ENCODE results near the gene MED13. TPM values are rescaled to one million over a fixed set of nuclear protein-coding genes. Genes with fewer than 3 reads are reported as not detected.

MED13 gene
- polyA plus RNA-seq, 2 of the 4 experiments (the other 2 are of a cell fraction): 14.1 to 64.1 TPM

DNA sequence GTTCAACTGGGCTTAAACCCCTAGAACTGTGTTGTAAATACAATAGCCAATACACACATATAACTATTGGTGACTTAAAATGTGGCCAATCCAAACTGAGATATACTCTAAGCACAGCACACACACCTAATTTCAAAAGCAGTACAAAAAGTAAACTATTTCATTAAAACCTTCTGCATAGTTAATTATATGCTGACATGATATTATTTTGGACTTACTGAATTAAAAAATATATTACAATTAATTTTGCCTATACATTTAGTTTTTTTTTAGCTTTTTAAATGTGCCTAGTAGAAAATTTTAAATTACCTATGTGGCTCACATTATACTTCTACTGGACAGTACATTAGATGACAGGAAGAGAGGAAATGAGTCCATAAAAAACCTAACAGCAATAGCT is 21.5 kb downstream of the MED13 start:
- Histone ChIP-seq H3K4me1 (no peaks in the 10 kb centered on the region), H3K4me2 (no peak overlapping the region), H3K4me3 (no peak overlapping the region), H3K27ac (no peak overlapping the region), H3K9me3 (no peaks in the 10 kb centered on the region)
- no peak for DNase-seq (ENCODE audit: low read depth in 1 of 2, low spot score in 1 of 2)
- ChIA-PET CTCF (interaction anchor here (0.6 to 1.3 kb wide), 3 partner anchors 17 to 66 kb away, joined by 3 to 7 read pairs (median 3); no protein-coding TSS in a partner anchor), POLR2A (interaction anchor here (0.6 kb wide), 1 partner anchor 1720 kb away, joined by 3 read pairs; no protein-coding TSS in a partner anchor)
- TF ChIP-seq POLR2A (IDR thresholded peaks at IDR 0.05; ENCODE audit: low read length) (no peak), MAFK (IDR thresholded peaks at IDR 0.05; ENCODE audit: partially characterized antibody) (peak; percentile 87)
- no peak for FAIRE-seq
- ATAC-seq: no peak

DNA sequence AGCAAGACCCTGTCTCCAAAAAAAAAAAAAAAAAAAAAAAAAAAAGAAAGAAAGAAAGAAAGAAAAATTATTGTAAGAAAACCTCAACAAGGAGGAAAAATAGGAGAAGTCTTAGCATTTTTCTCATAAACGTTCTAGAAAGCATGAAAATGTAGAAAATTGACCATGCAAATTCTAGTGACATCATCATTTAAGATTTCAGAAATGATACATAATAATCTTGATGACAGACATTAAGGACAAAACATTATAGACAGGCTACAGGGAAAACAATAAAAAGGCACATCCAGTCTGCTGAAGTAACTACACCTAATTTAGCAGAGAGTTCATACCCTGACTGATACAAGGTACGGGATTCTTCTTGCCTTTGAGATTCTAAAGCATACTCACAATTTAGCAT is 21.9 kb downstream of the MED13 start:
- ATAC-seq: no peak
- no peak overlapping the region for H3K4me3 ChIP-seq
- ChIA-PET CTCF (interaction anchor here (0.6 to 1.3 kb wide), 3 partner anchors 18 to 66 kb away, joined by 3 to 7 read pairs (median 3); no protein-coding TSS in a partner anchor), POLR2A (no interaction called here)
- TF ChIP-seq, protein P1, sequence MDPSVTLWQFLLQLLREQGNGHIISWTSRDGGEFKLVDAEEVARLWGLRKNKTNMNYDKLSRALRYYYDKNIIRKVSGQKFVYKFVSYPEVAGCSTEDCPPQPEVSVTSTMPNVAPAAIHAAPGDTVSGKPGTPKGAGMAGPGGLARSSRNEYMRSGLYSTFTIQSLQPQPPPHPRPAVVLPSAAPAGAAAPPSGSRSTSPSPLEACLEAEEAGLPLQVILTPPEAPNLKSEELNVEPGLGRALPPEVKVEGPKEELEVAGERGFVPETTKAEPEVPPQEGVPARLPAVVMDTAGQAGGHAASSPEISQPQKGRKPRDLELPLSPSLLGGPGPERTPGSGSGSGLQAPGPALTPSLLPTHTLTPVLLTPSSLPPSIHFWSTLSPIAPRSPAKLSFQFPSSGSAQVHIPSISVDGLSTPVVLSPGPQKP (IDR thresholded peaks at IDR 0.05; ENCODE audit: low read depth, low read length): no peak
- TF ChIP-seq ZFP36 (IDR thresholded peaks at IDR 0.05; ENCODE audit: borderline replicate concordance, partially characterized antibody) (no peak), HEYL (CRISPR knock-in tag; IDR thresholded peaks at IDR 0.05) (no peak), CEBPB (IDR thresholded peaks at IDR 0.05) (no peak), GATA3 (IDR thresholded peaks at IDR 0.05; ENCODE audit: borderline replicate concordance) (no peak)
- H3K4me1 ChIP-seq: no peaks in the 10 kb centered on the region; the same call in 2 of the 3 replicates
- H3K27ac ChIP-seq: no peak overlapping the region
- no peak for FAIRE-seq
- H3K9me3 ChIP-seq: no peaks in the 10 kb centered on the region
- DNase-seq (ENCODE audit: low read depth in 1 of 2, low spot score in 1 of 2): no peak
- H3K4me2 ChIP-seq: no peak overlapping the region
- 92% methylated on average over 2 of the region's 2 CpGs for WGBS (ENCODE audit: missing lambda C conversion rate)

DNA sequence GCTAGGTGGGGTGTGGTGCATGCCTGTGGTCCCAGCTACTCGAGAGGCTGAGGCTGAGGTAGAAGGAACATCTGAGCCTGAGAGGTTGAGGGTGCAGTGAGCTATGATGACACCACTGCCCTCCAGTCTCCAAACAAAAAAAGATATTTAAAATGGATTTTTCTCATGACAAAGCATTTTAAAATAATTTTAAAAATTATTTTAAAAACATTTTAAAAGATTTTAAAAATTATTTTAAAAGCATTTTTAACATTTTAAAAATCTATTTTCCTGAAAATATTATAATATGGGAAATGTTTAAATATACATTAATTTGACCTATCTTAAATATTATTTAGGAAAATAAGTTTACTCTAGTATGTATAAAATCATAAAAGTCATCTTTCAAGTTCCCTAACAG is 26.8 kb downstream of the MED13 start:
- Histone ChIP-seq H3K4me1 (no peaks in the 10 kb centered on the region; the same call in 2 of the 3 replicates), H3K4me2 (no peak overlapping the region), H3K27ac (peak overlapping the region in 1 of 2 experiments; percentile 33; a peak in 1 of 6 replicates), H3K4me3 (no peak overlapping the region), H3K9me3 (no peaks in the 10 kb centered on the region)
- no peak for DNase-seq (ENCODE audit: low read depth in 1 of 2, low spot score in 1 of 2)
- WGBS (ENCODE audit: missing lambda C conversion rate): 51% methylated on average over 1 of the region's 1 CpG
- CTCF ChIA-PET: interaction anchor here (0.8 to 2.7 kb wide), 5 partner anchors 10 to 626 kb away, joined by 3 to 15 read pairs (median 5); no protein-coding TSS in a partner anchor
- no peak for FAIRE-seq
- POLR2A ChIA-PET: no interaction called here
- TF ChIP-seq, protein P2, sequence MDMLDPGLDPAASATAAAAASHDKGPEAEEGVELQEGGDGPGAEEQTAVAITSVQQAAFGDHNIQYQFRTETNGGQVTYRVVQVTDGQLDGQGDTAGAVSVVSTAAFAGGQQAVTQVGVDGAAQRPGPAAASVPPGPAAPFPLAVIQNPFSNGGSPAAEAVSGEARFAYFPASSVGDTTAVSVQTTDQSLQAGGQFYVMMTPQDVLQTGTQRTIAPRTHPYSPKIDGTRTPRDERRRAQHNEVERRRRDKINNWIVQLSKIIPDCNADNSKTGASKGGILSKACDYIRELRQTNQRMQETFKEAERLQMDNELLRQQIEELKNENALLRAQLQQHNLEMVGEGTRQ (IDR thresholded peaks at IDR 0.05): no peak
- TF ChIP-seq ZFP36 (IDR thresholded peaks at IDR 0.05; ENCODE audit: borderline replicate concordance, partially characterized antibody): no peak
- TF ChIP-seq, protein P3, sequence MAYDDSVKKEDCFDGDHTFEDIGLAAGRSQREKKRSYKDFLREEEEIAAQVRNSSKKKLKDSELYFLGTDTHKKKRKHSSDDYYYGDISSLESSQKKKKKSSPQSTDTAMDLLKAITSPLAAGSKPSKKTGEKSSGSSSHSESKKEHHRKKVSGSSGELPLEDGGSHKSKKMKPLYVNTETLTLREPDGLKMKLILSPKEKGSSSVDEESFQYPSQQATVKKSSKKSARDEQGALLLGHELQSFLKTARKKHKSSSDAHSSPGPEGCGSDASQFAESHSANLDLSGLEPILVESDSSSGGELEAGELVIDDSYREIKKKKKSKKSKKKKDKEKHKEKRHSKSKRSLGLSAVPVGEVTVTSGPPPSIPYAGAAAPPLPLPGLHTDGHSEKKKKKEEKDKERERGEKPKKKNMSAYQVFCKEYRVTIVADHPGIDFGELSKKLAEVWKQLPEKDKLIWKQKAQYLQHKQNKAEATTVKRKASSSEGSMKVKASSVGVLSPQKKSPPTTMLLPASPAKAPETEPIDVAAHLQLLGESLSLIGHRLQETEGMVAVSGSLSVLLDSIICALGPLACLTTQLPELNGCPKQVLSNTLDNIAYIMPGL (CRISPR knock-in tag; IDR thresholded peaks at IDR 0.05; ENCODE audit: borderline replicate concordance): no peak
- no peak for TF ChIP-seq ZSCAN20 (CRISPR knock-in tag; IDR thresholded peaks at IDR 0.05)
- no peak for TF ChIP-seq EHMT2 (IDR thresholded peaks at IDR 0.05; ENCODE audit: low read depth)
- TF ChIP-seq, protein P4, sequence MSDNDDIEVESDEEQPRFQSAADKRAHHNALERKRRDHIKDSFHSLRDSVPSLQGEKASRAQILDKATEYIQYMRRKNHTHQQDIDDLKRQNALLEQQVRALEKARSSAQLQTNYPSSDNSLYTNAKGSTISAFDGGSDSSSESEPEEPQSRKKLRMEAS (IDR thresholded peaks at IDR 0.05): no peak
- no peak for TF ChIP-seq HOXB5 (CRISPR knock-in tag; IDR thresholded peaks at IDR 0.05)
- no peak for TF ChIP-seq RFX5 (IDR thresholded peaks at IDR 0.05)
- no peak for TF ChIP-seq POLR2AphosphoS2 (conservative IDR thresholded peaks at IDR 0.05; ENCODE audit: low read length)
- no peak for TF ChIP-seq FOXS1 (CRISPR knock-in tag; IDR thresholded peaks at IDR 0.05)
- no peak for ATAC-seq

DNA sequence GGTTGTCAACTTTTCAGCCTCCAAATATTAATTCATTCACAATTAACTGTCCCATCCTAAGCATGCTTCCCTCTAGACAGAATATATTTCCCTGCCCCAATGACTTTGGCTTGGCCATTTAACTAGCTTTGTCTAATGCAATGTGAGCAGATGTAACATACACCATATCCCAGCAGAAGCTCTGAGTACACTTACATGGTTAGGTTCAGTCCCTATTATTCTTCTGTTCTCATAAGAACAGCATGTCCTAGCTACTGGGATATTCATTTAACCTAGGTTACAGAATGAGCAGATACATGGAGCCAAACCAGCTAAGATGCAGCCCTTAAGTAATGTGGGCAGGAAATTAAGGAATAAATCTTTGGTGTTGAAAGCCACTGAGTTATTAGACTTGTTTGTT is 31.8 kb downstream of the MED13 start:
- Histone ChIP-seq H3K27ac (no peak overlapping the region), H3K4me2 (no peak overlapping the region), H3K4me1 (no peaks in the 10 kb centered on the region; the same call in 2 of the 3 replicates), H3K4me3 (no peak overlapping the region), H3K9me3 (no peaks in the 10 kb centered on the region)
- ChIA-PET CTCF (interaction anchor here (0.6 to 2.0 kb wide), 2 partner anchors 29 to 33 kb away, joined by 3 to 6 read pairs; no protein-coding TSS in a partner anchor), POLR2A (interaction anchor here (0.9 kb wide), 1 partner anchor 33 kb away, joined by 3 read pairs; no protein-coding TSS in a partner anchor)
- no peak for ATAC-seq
- no peak for FAIRE-seq
- no peak for DNase-seq (ENCODE audit: low read depth in 1 of 2, low spot score in 1 of 2)
- TF ChIP-seq HOXA7 (CRISPR knock-in tag; IDR thresholded peaks at IDR 0.05) (no peak), MYC (IDR thresholded peaks at IDR 0.05; ENCODE audit: borderline replicate concordance, low read length) (no peak), BHLHE40 (IDR thresholded peaks at IDR 0.05; ENCODE audit: low read depth, low read length) (no peak), CEBPB (IDR thresholded peaks at IDR 0.05) (no peak), SREBF2 (IDR thresholded peaks at IDR 0.05) (no peak), RNF2 (IDR thresholded peaks at IDR 0.05; ENCODE audit: borderline replicate concordance, low read depth) (no peak), POLR2AphosphoS2 (conservative IDR thresholded peaks at IDR 0.05; ENCODE audit: low read length) (no peak)
- TF ChIP-seq, protein P1 (IDR thresholded peaks at IDR 0.05; ENCODE audit: low read depth, low read length): no peak

All from A549 (cell line).